Transverse colon (tissue), 4 donors: ENCODE data around the gene OSCAR. TPM values are rescaled to one million over a fixed set of nuclear protein-coding genes. Genes with fewer than 3 reads are reported as not detected.
A peak's percentile ranks its signal among the peaks of the same experiment; 100 is the strongest.

ENCODE experiments used
- DNase-seq: peaks from one replicate; pipeline ENCODE4 v3.0.0-alpha.2; 2019
- H3K27ac ChIP-seq, 4 donors: fragments of 200-600 bp; sonication (generic); 2 replicates each; pipeline ENCODE4 v1.5.1; 2016 to 2018; ENCODE audit warnings: inconsistent platforms in 4 of 4
- H3K27me3 ChIP-seq: fragments of 200-600 bp; sonication (generic); 2 replicates; pipeline ENCODE4 v1.5.1; 2017; ENCODE audit warnings: inconsistent platforms
- H3K36me3 ChIP-seq, 4 donors: fragments of 200-600 bp; sonication (generic); 2 replicates each; pipeline ENCODE4 v1.5.1; 2017 to 2019; ENCODE audit warnings: inconsistent platforms in 4 of 4
- H3K4me1 ChIP-seq, 4 donors: fragments of 200-600 bp; sonication (generic); 2 replicates each; pipeline ENCODE4 v1.5.1; 2017 to 2020; ENCODE audit warnings: inconsistent platforms in 4 of 4
- H3K4me3 ChIP-seq, 4 donors: fragments of 200-600 bp; sonication (generic); 1 replicate in 1 of 4; 2 replicates in 3 of 4; pipeline versions ENCODE4 v1.5.1 to v1.6.1; 2017 to 2019; ENCODE audit warnings: inconsistent platforms in 4 of 4
- H3K9me3 ChIP-seq, 2 donors: fragments of 200-600 bp; sonication (generic); 2 replicates each; pipeline ENCODE4 v1.5.1; 2017 to 2019; ENCODE audit warnings: inconsistent platforms in 2 of 2
- CTCF ChIP-seq, 5 experiments: fragments of 200-600 bp in 3 of 5; fragments of 450-650 bp in 2 of 5; sonication (generic) in 3 of 5; IDR thresholded peaks; 1 replicate in 2 of 5; 2 replicates in 3 of 5; pipeline ENCODE4 v1.5.1; 2016 to 2017; ENCODE audit warnings: antibody characterized with exemption in 5 of 5, inconsistent platforms in 3 of 5, mild to moderate bottlenecking in 2 of 5, moderate library complexity in 1 of 5
- EP300 ChIP-seq: sonication (generic); formaldehyde crosslinking; IDR thresholded peaks from one replicate; pipeline ENCODE4 v1.6.1; 2017; ENCODE audit warnings: antibody characterized with exemption, low read depth
- POLR2A ChIP-seq: fragments of 450-650 bp; IDR thresholded peaks from one replicate; pipeline ENCODE4 v1.6.1; 2016; ENCODE audit warnings: antibody characterized with exemption, mild to moderate bottlenecking, moderate library complexity
- POLR2AphosphoS5 ChIP-seq, 3 donors: sonication (generic); formaldehyde crosslinking; IDR thresholded peaks; one replicate each; pipeline ENCODE4 v1.6.1; 2016; ENCODE audit warnings: antibody characterized with exemption in 3 of 3
- WGBS, 2 donors: methylation state at CpG; one replicate each; pipeline ENCODE4 v1.1.5; 2018; ENCODE audit warnings: low coverage in 1 of 2; 5-methylcytosine and 5-hydroxymethylcytosine counted together
- in situ Hi-C, 4 donors: fragments of 200-750 bp; cut with MboI; loops; one replicate each; pipeline versions ENCODE4 v1.15.0 to v1.15.1; 2017; ENCODE audit warnings: low sequenced_read_pairs in 3 of 4, low pct_ligation_motif_present in 1 of 4, low pct_unique_long_range_greater_than_20kb in 1 of 4
- intact Hi-C: fragments of 100-400 bp; cut with DNase I; formaldehyde crosslinking; loops from one replicate; pipeline ENCODE4 v1.15.1; 2023; ENCODE audit warnings: low total_unique reads
- total RNA-seq, 4 donors: library from RNA; depleted of rRNA; stranded (reverse); fragments of >200 nt; gene quantifications; one replicate each; pipeline ENCODE4 v1.1.0, GENCODE V29; 2016

OSCAR gene
- total RNA-seq, 4 donors from 2014 or later, result 0.27 to 3.2 (median 0.75) TPM; not detected in 1

- 0 to 5% methylated on average over 9 to 30 of the region's 30 CpGs for WGBS, 2 donors
- Histone ChIP-seq H3K36me3 (no peaks in the 10 kb centered on the region), H3K4me1 (peaks cover 17 to 42% (median 31%) of the 10 kb centered on the region in 4 donors), H3K4me3 (peak overlapping the region; percentile 1 to 56 (median 38)), H3K9me3 (no peaks in the 10 kb centered on the region), H3K27me3 (no peaks in the 10 kb centered on the region), H3K27ac (peak overlapping the region; percentile 69 to 78 (median 74))
- no peak for DNase-seq
- in situ Hi-C loops (no loop called here), intact Hi-C loops (no loop called here)
- no peak for TF ChIP-seq POLR2AphosphoS5 (IDR thresholded peaks at IDR 0.05)
- TF ChIP-seq CTCF (IDR thresholded peaks at IDR 0.05), result no peak
- no peak for TF ChIP-seq POLR2A
- TF ChIP-seq EP300, result no peak
Observed at GRCh38 chr19:54136086-54136863, 35.7 kb upstream of the OSCAR start.

GRCh38 chr19:54133957-54134590 lies 33.5 kb upstream of the OSCAR start:
- intact Hi-C loops, result no loop called here

GRCh38 chr19:54133312-54133956 lies 32.8 kb upstream of the OSCAR start:
- no peak for TF ChIP-seq CTCF (IDR thresholded peaks at IDR 0.05)
- no peak for TF ChIP-seq EP300
- TF ChIP-seq POLR2A, result no peak
- no peak for TF ChIP-seq POLR2AphosphoS5 (IDR thresholded peaks at IDR 0.05)
- no peaks in the 10 kb centered on the region for H3K27me3 ChIP-seq
- no peak overlapping the region for H3K27ac ChIP-seq
- no peak overlapping the region for H3K4me3 ChIP-seq
- H3K36me3 ChIP-seq, result peaks cover 0 to 13% (median 6%) of the 10 kb centered on the region in 4 donors
- in situ Hi-C loops, result no loop called here
- H3K4me1 ChIP-seq, result peaks cover 6 to 16% (median 12%) of the 10 kb centered on the region in 4 donors
- DNase-seq, result no peak
- H3K9me3 ChIP-seq, result no peaks in the 10 kb centered on the region
- intact Hi-C loops, result no loop called here
- WGBS, 2 donors, result 59 to 77% methylated on average over 3 to 8 of the region's 10 CpGs

More at GRCh38 chr19:54133957-54134590, 33.5 kb upstream of the OSCAR start:
- H3K4me3 ChIP-seq, result no peak overlapping the region
- DNase-seq, result no peak
- no peaks in the 10 kb centered on the region for H3K9me3 ChIP-seq
- in situ Hi-C loops, result no loop called here
- no peaks in the 10 kb centered on the region for H3K27me3 ChIP-seq
- WGBS, 2 donors, result 68 to 83% methylated on average over 1 to 2 of the region's 2 CpGs
- TF ChIP-seq POLR2AphosphoS5 (IDR thresholded peaks at IDR 0.05) (no peak), CTCF (IDR thresholded peaks at IDR 0.05) (no peak), POLR2A (no peak), EP300 (no peak)
- no peak overlapping the region for H3K27ac ChIP-seq
- peaks cover 11 to 22% (median 19%) of the 10 kb centered on the region in 4 donors for H3K4me1 ChIP-seq
- H3K36me3 ChIP-seq, result peaks cover 0 to 8% (median 4%) of the 10 kb centered on the region in 4 donors

- DNase-seq, result no peak
- Histone ChIP-seq H3K36me3 (peaks cover 0 to 47% (median 10%) of the 10 kb centered on the region in 4 donors), H3K9me3 (no peaks in the 10 kb centered on the region), H3K27ac (no peak overlapping the region), H3K4me3 (no peak overlapping the region), H3K27me3 (no peaks in the 10 kb centered on the region), H3K4me1 (no peaks in the 10 kb centered on the region)
- in situ Hi-C loops (no loop called here), intact Hi-C loops (no loop called here)
- 95% methylated on average over 20 of the region's 20 CpGs; no CpG with 5 or more reads in 1 of the 2 donors for WGBS, 2 donors
- TF ChIP-seq POLR2A (no peak), CTCF (IDR thresholded peaks at IDR 0.05) (no peak), POLR2AphosphoS5 (IDR thresholded peaks at IDR 0.05) (no peak), EP300 (no peak)
Observed at GRCh38 chr19:54129617-54129996, 29.0 kb upstream of the OSCAR start.
